ENCODE results near the gene AGAP2.

GRCh38 chr12:57723630-57723962 lies 14.9 kb downstream of the AGAP2 start:
- TF ChIP-seq, protein P1, sequence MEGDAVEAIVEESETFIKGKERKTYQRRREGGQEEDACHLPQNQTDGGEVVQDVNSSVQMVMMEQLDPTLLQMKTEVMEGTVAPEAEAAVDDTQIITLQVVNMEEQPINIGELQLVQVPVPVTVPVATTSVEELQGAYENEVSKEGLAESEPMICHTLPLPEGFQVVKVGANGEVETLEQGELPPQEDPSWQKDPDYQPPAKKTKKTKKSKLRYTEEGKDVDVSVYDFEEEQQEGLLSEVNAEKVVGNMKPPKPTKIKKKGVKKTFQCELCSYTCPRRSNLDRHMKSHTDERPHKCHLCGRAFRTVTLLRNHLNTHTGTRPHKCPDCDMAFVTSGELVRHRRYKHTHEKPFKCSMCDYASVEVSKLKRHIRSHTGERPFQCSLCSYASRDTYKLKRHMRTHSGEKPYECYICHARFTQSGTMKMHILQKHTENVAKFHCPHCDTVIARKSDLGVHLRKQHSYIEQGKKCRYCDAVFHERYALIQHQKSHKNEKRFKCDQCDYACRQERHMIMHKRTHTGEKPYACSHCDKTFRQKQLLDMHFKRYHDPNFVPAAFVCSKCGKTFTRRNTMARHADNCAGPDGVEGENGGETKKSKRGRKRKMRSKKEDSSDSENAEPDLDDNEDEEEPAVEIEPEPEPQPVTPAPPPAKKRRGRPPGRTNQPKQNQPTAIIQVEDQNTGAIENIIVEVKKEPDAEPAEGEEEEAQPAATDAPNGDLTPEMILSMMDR (IDR thresholded peaks at IDR 0.05) = no peak
- TF ChIP-seq EP300 (IDR thresholded peaks at IDR 0.05) = no peak
